NOMO-1 treated with DMSO at 0.1 percent for 48 hours (cell line): ENCODE data around the gene NELL1.

Source experiments
- DNase-seq: peaks from one replicate; lab custom pipeline; 2025; ENCODE audit not compliant: unreplicated experiment; lab: John Stamatoyannopoulos, UW

The NELL1 gene

GRCh38 chr11:20668131-20668809, 1.1 kb upstream of the NELL1 start:
- DNase-seq: peak; percentile 11

GRCh38 chr11:20669820-20670684, 666 bp downstream of the NELL1 start:
- DNase-seq: no peak

GRCh38 chr11:20670932-20671403, 1.6 kb downstream of the NELL1 start:
- DNase-seq: no peak

- peak; percentile 2 for DNase-seq
Observed at GRCh38 chr11:20671856-20672546, 2.6 kb downstream of the NELL1 start.

- no peak for DNase-seq
Observed at GRCh38 chr11:20672575-20672974, 3.2 kb downstream of the NELL1 start.

GRCh38 chr11:20676658-20677057, 7.3 kb downstream of the NELL1 start:
- no peak for DNase-seq

GRCh38 chr11:20688761-20689160, 19.4 kb downstream of the NELL1 start:
- DNase-seq: no peak

GRCh38 chr11:20707876-20708275, 38.5 kb downstream of the NELL1 start:
- DNase-seq: no peak

- no peak for DNase-seq
Observed at GRCh38 chr11:20712912-20713311, 43.5 kb downstream of the NELL1 start.

- DNase-seq: no peak
Observed at GRCh38 chr11:20715464-20715863, 46.1 kb downstream of the NELL1 start.

GRCh38 chr11:20715931-20716330, 46.5 kb downstream of the NELL1 start:
- DNase-seq: no peak

- no peak for DNase-seq
Observed at GRCh38 chr11:20719821-20720220, 50.4 kb downstream of the NELL1 start.

- no peak for DNase-seq
Observed at GRCh38 chr11:20723366-20723765, 54.0 kb downstream of the NELL1 start.

- DNase-seq: no peak
Observed at GRCh38 chr11:20729597-20730105, 60.3 kb downstream of the NELL1 start.

- DNase-seq: no peak
Observed at GRCh38 chr11:20731676-20732215, 62.4 kb downstream of the NELL1 start.

- no peak for DNase-seq
Observed at GRCh38 chr11:20739107-20739506, 69.7 kb downstream of the NELL1 start.

- no peak for DNase-seq
Observed at GRCh38 chr11:20739577-20739976, 70.2 kb downstream of the NELL1 start.

- peak; percentile 1 for DNase-seq
Observed at GRCh38 chr11:20754933-20755332, 85.5 kb downstream of the NELL1 start.

GRCh38 chr11:20759541-20759940, 90.2 kb downstream of the NELL1 start:
- DNase-seq: no peak

- no peak for DNase-seq
Observed at GRCh38 chr11:20760811-20761210, 91.4 kb downstream of the NELL1 start.
